ENCODE data around the gene NOX3. TPM values are rescaled to one million over a fixed set of nuclear protein-coding genes. Genes with fewer than 3 reads are reported as not detected.

NOX3 gene
- polyA plus RNA-seq, 1 donor from 2014 or later = 0.11 TPM

- H3K4me3 ChIP-seq (ENCODE audit: low read length) = no peak overlapping the region
- H3K4me2 ChIP-seq (ENCODE audit: low read length) = no peak overlapping the region
- no peaks in the 10 kb centered on the region for H3K9me2 ChIP-seq (ENCODE audit: insufficient read depth, low read length)
- no peaks in the 10 kb centered on the region for H4K20me1 ChIP-seq (ENCODE audit: insufficient read depth)
- no peaks in the 10 kb centered on the region for H3K27me3 ChIP-seq (ENCODE audit: insufficient read depth, low read depth, low read length)
- H2AFZ ChIP-seq (ENCODE audit: low read depth, low read length) = no peak overlapping the region
- H3K36me3 ChIP-seq (ENCODE audit: insufficient read depth, low read length) = no peaks in the 10 kb centered on the region
- no peaks in the 10 kb centered on the region for H3F3A ChIP-seq (ENCODE audit: insufficient read depth, low read length, poor library complexity, severe bottlenecking)
- TF ChIP-seq REST (IDR thresholded peaks at IDR 0.05; ENCODE audit: borderline replicate concordance) (no peak), TAF1 (IDR thresholded peaks at IDR 0.05; ENCODE audit: low read depth) (no peak), EP300 (conservative IDR thresholded peaks at IDR 0.05; ENCODE audit: poor library complexity, severe bottlenecking) (no peak), CTCF (IDR thresholded peaks at IDR 0.05; ENCODE audit: poor library complexity, severe bottlenecking) (no peak), EZH2 (IDR thresholded peaks at IDR 0.05; ENCODE audit: borderline replicate concordance, insufficient read depth, low read length, poor library complexity, severe bottlenecking) (no peak), SMC3 (conservative IDR thresholded peaks at IDR 0.05; ENCODE audit: poor library complexity) (no peak), RAD21 (conservative IDR thresholded peaks at IDR 0.05) (no peak), POLR2AphosphoS5 (IDR thresholded peaks at IDR 0.05) (no peak), MXI1 (conservative IDR thresholded peaks at IDR 0.05; ENCODE audit: poor library complexity, severe bottlenecking) (no peak)
- H3K9me3 ChIP-seq (ENCODE audit: low read length) = no peaks in the 10 kb centered on the region
- H3K27ac ChIP-seq (ENCODE audit: low read length) = no peak overlapping the region
- H3K9ac ChIP-seq (ENCODE audit: low read length) = no peak overlapping the region
- no peaks in the 10 kb centered on the region for H3K79me2 ChIP-seq (replicated peaks; ENCODE audit: insufficient read depth, low read length)
Observed at GRCh38 chr6:155378276-155378675, 77.4 kb downstream of the NOX3 start.

GRCh38 chr6:155377061-155377460 is 78.6 kb downstream of the NOX3 start:
- H3K9me3 ChIP-seq (ENCODE audit: low read length) = no peaks in the 10 kb centered on the region
- no peaks in the 10 kb centered on the region for H3K9me2 ChIP-seq (ENCODE audit: insufficient read depth, low read length)
- no peak overlapping the region for H3K27ac ChIP-seq (ENCODE audit: low read length)
- no peak for TF ChIP-seq EP300 (conservative IDR thresholded peaks at IDR 0.05; ENCODE audit: poor library complexity, severe bottlenecking)
- TF ChIP-seq TAF1 (IDR thresholded peaks at IDR 0.05; ENCODE audit: low read depth) = no peak
- no peak for TF ChIP-seq RAD21 (conservative IDR thresholded peaks at IDR 0.05)
- TF ChIP-seq SMC3 (conservative IDR thresholded peaks at IDR 0.05; ENCODE audit: poor library complexity) = no peak
- no peak for TF ChIP-seq EZH2 (IDR thresholded peaks at IDR 0.05; ENCODE audit: borderline replicate concordance, insufficient read depth, low read length, poor library complexity, severe bottlenecking)
- no peak for TF ChIP-seq CTCF (IDR thresholded peaks at IDR 0.05; ENCODE audit: poor library complexity, severe bottlenecking)
- no peak for TF ChIP-seq REST (IDR thresholded peaks at IDR 0.05; ENCODE audit: borderline replicate concordance)
- TF ChIP-seq POLR2AphosphoS5 (IDR thresholded peaks at IDR 0.05) = no peak
- no peak for TF ChIP-seq MXI1 (conservative IDR thresholded peaks at IDR 0.05; ENCODE audit: poor library complexity, severe bottlenecking)
- H3K4me3 ChIP-seq (ENCODE audit: low read length) = no peak overlapping the region
- no peaks in the 10 kb centered on the region for H3K79me2 ChIP-seq (replicated peaks; ENCODE audit: insufficient read depth, low read length)
- no peak overlapping the region for H3K9ac ChIP-seq (ENCODE audit: low read length)
- H3F3A ChIP-seq (ENCODE audit: insufficient read depth, low read length, poor library complexity, severe bottlenecking) = no peaks in the 10 kb centered on the region
- H4K20me1 ChIP-seq (ENCODE audit: insufficient read depth) = no peaks in the 10 kb centered on the region
- no peak overlapping the region for H3K4me2 ChIP-seq (ENCODE audit: low read length)
- no peak overlapping the region for H2AFZ ChIP-seq (ENCODE audit: low read depth, low read length)
- H3K27me3 ChIP-seq (ENCODE audit: insufficient read depth, low read depth, low read length) = no peaks in the 10 kb centered on the region
- no peaks in the 10 kb centered on the region for H3K36me3 ChIP-seq (ENCODE audit: insufficient read depth, low read length)

Measured in neural cell (in vitro differentiated cells).